ENCODE measurements around the gene CMSS1. TPM values are rescaled to one million over a fixed set of nuclear protein-coding genes. Genes with fewer than 3 reads are reported as not detected.

The CMSS1 gene
- total RNA-seq = 10 to 100 TPM; 23.9 to 25.9 TPM

DNA sequence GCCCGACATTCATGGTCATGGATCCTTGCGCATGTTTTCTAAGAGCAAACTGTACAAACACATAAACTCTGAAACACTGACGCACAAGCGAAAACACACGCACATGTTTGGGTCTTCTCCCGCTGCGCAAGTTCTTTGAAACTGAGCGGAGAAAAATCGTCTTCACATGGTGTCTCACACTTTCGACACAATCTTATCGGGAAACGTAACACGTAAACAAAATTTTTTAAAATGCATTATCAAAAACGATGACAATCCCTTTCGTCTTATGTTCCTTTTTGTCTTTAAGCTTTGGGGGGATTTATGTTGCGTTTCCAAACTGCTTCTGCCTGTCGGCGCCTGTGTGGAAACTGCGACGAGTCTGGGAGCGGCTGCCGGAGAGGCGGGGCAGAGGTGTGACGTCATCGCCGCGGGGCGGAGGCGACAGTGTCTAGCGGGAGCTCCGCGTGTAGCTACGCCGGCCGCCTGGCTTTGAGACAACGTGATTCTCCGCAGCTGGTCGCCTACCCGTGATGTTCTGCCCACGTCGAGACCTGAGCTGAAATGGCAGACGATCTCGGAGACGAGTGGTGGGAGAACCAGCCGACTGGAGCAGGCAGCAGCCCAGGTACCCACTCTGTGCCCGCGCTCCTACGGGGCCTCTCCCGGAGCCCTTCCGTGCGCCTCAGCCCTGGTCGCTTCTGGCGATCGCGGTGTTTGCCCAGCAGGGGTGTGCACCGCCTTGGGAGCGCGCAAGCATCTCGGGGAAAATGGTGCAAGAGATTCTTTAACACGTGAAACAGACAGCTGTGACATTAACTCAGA, at the start of gene CMSS1:
Gene CMSS1, plus strand, starts transcription at position 426 of the 804 bp plus-strand sequence.

DNA sequence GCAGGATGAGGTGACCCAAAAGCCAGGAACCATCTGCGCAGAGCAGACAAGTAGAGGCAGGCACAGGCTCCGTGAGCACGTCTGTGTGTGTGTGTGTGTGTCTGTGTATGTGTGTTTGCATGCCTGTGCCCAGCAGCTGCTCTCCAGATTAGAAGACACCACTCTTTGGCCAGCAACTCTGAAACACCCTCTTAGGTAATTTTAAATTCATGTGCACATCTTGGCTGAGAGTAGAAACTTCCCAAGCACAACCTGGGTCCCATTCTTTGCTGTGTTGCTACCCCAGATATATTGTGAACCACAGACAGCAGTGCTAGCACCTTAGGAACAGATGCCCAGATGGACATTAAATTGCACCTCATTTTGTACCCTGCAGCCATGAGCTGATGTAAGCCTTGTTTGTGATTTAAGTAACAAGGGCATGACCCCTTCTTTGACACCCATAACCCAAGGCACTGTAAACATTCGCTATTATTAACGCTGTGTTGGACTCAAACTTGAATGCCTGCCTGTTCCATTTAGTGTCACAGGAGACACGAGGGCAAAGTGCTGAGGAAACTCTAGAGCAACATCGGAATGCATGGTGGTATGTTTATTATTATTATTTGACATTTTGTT, 296.9 kb downstream of the CMSS1 start, which contains the start of gene FILIP1L:
Gene FILIP1L, minus strand, starts transcription at position 89 of the 618 bp plus-strand sequence.

Small RNA genes lying within 50 kb of the gene (microRNA-seq; reads per million reads assigned to microRNA genes)
- gene MIR3921 (ENCODE audit: borderline microRNAs expressed, borderline replicate concordance) = not detected

Other genes starting within 250 kb of the CMSS1 start
- gene COL8A1, start 179.3 kb upstream of the CMSS1 start, total RNA-seq = under 1 TPM; 0.08 to 0.22 TPM

All from activated naive CD4-positive, alpha-beta T cell treated with anti-CD3 and anti-CD28 coated beads, Interleukin-2, amount 10 ng/mL, durations not matched to agents 5 hours and 36 hours (primary cell).